NCI-H1417 treated with DMSO at 0.1 percent for 48 hours (cell line): ENCODE measurements around the gene GET3.

Experiments used
- DNase-seq: peaks from one replicate; lab custom pipeline; 2025; lab: John Stamatoyannopoulos, UW

GET3 gene

GRCh38 chr19:12779162-12779993, 42.1 kb downstream of the GET3 start:
- no peak for DNase-seq

GRCh38 chr19:12782174-12782423, 44.8 kb downstream of the GET3 start:
- DNase-seq: no peak

DNA sequence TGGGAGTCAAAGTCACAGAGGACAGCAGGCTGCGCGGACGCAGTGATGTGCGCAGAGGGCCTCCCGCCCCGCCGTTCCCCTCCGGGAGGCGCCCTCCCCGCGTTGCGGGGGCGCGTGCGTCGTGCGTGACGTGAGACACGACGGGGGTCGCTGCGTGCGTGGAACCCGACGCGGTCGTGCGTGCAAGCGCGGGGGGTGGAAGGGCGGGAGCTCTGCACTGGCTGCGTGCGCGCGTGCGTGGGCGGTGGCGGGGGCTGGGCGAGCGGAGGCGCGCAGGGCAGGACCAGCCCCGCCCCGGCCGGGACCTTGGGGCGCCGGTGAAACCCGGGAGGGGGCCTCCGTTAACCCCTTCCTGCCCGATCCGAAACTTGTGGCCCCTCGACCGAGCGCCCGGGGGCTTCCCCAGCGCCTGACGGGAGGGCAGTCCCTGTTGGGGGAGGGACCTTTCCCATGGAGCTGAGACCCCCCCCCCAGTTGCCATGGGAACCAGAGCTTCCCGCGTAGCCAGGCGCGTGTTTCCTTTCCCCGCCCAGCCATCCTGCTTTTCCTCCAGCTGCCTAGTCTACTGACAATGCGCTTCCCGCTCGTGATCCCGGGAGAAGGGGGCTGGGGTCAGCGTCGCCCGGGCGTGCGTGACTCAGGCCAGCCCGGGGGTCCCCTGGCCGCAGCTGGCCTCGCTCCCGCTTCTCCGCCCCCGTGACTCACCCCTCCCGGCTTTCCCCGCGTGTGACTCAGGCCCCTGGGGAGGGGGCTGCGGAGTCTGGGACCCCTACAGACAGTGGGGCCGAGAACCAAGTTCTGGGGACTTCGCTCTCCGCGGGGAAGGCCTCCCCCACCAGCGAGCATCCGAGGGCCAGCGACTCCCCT, 45.4 kb downstream of the GET3 start:
- peak; percentile 54 for DNase-seq

DNA sequence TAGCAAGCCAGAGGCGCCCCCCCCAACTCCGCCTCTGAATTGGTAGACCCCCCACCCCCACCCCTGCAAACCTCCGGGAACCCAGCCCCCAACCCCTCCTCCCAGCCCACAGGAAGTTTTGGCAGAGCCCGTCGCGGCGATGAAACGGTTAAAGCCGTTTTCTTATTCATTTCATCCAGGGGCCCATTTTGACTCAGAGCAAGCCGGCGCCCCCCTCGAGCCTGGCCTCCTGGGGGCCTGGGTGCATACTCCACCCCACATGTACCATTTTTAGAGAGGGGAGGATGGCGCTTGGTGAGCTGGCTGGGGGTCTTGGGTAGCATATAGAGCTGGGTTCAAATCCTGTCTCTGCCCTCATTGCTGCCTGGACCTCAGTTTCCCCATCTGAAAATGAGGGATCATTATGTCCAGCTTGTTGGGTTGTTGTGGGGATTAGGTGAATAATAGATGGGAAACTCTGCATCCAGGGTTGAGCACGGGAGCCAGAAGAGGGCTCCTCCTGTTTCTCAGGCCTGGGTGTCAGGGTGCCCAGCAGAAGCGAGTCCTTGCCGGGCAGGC, 46.1 kb downstream of the GET3 start:
- no peak for DNase-seq

GRCh38 chr19:12783849-12784393, 46.6 kb downstream of the GET3 start:
- no peak for DNase-seq

DNA sequence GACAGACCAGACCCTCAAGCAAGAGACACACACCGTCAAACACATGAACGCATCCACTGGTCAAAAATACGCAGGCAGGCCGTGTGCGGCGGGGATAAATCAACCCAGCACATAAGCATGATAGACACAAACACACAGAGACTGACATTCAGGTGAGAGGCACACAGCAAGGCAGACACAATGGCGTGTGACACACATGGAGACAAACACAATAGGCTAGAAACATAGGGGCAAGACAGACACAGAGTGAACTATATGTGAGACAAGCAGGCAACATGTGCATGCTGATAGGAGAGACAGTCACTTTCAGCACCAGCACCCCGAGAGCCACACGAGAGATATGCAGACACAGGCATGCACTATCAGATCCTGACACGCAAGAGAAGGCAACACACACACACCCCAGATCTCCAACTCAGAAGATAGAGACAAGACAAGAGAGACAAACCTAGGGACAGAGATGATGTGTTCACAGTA, 47.1 kb downstream of the GET3 start:
- DNase-seq: no peak

DNA sequence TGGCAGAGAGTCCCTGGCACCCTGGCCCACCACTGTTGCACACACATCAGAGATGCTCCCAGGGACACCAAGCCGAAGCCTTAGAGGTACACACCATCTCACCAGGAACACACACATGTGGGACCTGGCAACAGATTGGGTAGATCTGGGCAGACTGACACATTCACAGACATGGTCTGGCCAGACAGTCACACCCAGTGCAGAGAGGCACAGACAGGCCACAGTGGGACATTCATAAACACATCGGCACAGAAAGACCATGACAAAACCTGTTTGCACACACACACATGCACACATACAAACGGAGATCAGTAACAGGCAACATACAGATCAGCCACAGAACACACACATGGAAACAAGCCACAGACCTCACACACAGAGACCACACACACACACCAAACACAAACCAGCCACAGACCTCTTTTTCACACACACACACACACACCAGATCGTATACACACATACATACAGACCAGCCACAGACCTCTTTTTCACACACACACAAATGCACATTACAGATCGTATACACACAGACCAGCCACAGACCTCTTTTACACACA, 47.7 kb downstream of the GET3 start:
- DNase-seq: no peak

- no peak for DNase-seq
These were observed 48.2 kb downstream of the GET3 start for GRCh38 chr19:12785431-12786031.

- DNase-seq: no peak
These were observed 49.0 kb downstream of the GET3 start for GRCh38 chr19:12786141-12786870.

- no peak for DNase-seq
These were observed 49.7 kb downstream of the GET3 start for GRCh38 chr19:12786952-12787351.

DNA sequence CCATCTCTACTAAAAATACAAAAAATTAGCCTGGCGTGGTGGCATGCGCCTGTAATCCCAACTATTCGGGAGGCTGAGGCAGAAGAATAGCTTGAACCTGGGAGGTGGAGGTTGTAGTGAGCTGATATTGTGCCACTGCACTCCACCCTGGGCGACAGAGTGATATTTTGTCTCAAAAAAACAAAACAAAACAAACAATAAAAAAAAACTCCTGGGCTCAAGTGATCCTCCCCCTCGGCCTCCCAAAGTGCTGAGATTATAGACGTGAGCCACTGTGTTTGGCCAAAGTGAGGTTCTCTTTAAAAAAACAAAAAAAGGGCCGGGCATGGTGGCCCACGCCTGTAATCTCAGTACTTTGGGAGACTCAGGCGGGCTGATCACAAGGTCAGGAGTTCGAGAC, 50.2 kb downstream of the GET3 start:
- DNase-seq: no peak

- no peak for DNase-seq
These were observed 50.9 kb downstream of the GET3 start for GRCh38 chr19:12788042-12788681.

- peak; percentile 35 for DNase-seq
These were observed 51.4 kb downstream of the GET3 start for GRCh38 chr19:12788682-12789097.

- DNase-seq: no peak
These were observed 52.0 kb downstream of the GET3 start for GRCh38 chr19:12789098-12789903.

DNA sequence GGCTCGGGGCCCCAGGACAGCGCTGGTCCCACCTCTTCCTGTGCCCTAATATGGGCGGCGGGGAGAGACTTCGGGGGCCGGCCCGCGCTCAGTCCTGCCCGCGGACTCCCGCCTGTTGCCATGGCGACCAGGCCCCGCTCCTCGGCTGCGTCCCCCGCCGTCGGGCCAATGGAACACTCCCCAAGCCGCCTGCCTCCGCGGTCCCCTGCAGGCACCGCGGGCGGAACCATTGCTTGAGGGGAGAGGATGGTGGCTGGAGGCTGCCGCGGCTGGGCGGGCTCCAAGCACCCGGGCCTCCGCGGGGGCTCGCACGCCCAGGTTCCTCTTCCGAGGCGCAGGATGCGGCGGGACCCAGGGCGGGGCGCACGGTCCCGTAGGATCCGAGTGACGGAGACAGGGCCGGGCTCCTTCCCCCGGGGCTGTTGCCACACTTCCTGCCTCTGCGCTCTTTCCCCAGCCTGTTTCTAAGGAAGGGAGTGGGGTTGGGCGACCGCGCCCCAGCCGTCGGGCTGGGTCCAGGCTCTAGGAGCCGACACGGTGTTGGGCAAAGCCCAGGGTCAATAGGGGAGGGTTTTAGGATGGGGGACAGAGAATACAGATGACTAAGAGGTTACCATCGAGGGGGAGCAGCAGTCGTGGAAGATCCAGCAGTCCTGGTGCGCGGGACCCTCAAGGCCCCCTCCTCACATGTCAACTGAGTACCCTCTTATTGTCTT, 52.8 kb downstream of the GET3 start:
- DNase-seq: peak; percentile 63

DNA sequence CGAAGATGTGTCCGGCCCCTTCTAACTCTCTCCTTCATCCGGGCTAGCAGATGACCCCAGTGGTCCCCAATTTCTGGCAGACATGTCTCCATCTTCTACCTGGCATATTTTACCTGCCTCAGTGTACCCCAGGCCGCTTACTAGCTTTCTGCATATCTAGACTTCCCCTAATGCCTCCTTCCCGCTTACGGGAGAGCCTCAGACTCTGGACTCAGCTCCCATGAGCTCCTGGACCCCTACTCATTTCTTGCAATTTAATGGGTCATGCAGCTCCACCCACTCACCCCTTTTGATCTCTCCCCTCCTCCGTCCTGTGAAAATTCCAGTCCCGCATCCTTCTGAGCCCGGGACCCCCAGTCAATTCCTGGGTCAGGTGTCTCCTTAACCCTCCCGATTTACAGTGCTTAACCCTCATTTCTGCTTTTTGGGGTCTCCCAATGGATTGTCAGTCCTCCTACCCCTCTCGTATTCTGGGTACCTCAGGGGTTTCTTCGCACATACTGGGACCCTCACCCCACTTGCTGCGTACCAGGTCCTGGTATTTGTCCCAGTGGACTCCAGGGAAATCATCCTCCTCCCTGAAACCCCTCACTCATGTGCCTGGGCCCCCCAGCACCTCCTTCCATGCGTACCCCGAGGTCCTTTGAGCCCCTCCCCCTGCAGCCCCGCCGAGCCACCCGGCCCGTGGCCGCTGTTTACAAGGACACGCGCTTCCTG, 53.5 kb downstream of the GET3 start:
- DNase-seq: no peak

- DNase-seq: peak; percentile 73
These were observed 54.2 kb downstream of the GET3 start, which contains the start of gene JUNB for GRCh38 chr19:12791345-12792050. TSS of gene JUNB (plus strand) at chr19:12791486. CDS start at chr19:12791772, 286 bp downstream.
